Ascending aorta (tissue), 2 donors: ENCODE data around the gene C1QTNF1. TPM values are rescaled to one million over a fixed set of nuclear protein-coding genes. Genes with fewer than 3 reads are reported as not detected.
A peak's percentile ranks its signal among the peaks of the same experiment; 100 is the strongest.

Experiments
- DNase-seq, 2 donors: peaks; one replicate each; pipeline ENCODE4 v3.0.0-alpha.2; 2019; ENCODE audit warnings: low spot score in 2 of 2
- H3K27ac ChIP-seq, 2 donors: fragments of 200-600 bp; sonication (generic); one replicate each; pipeline ENCODE4 v1.5.1; 2016 to 2017; ENCODE audit warnings: mild to moderate bottlenecking in 1 of 2
- H3K27me3 ChIP-seq: fragments of 200-600 bp; sonication (generic); one replicate; pipeline ENCODE4 v1.5.1; 2017
- H3K36me3 ChIP-seq, 2 donors: fragments of 200-600 bp; sonication (generic); one replicate each; pipeline ENCODE4 v1.5.1; 2016
- H3K4me1 ChIP-seq, 2 donors: fragments of 200-600 bp; sonication (generic); one replicate each; pipeline ENCODE4 v1.5.1; 2016 to 2017; ENCODE audit warnings: mild to moderate bottlenecking in 1 of 2
- H3K4me3 ChIP-seq, 2 donors: fragments of 200-600 bp; sonication (generic); one replicate each; pipeline ENCODE4 v1.5.1; 2016 to 2017; ENCODE audit warnings: mild to moderate bottlenecking in 1 of 2
- H3K9me3 ChIP-seq, 2 donors: fragments of 200-600 bp; sonication (generic); one replicate each; pipeline ENCODE4 v1.5.1; 2016
- intact Hi-C: fragments of 100-400 bp; cut with DNase I; formaldehyde crosslinking; loops from one replicate; pipeline ENCODE4 v1.15.1; 2023
- total RNA-seq: library from RNA; depleted of rRNA; stranded (reverse); fragments of >200 nt; gene quantifications from one replicate; pipeline ENCODE4 v1.1.0, GENCODE V29; 2016
- TF ChIP-seq, protein P1 (sequence below), 3 experiments: fragments of 200-600 bp in 2 of 3; fragments of 450-650 bp in 1 of 3; sonication (generic) in 2 of 3; IDR thresholded peaks; one replicate each; pipeline ENCODE4 v1.5.1; 2016 to 2019; ENCODE audit warnings: antibody characterized with exemption in 3 of 3, mild to moderate bottlenecking in 1 of 3, moderate library complexity in 1 of 3

The C1QTNF1 gene
- total RNA-seq, 1 donor from 2014 or later: 435 TPM

DNA sequence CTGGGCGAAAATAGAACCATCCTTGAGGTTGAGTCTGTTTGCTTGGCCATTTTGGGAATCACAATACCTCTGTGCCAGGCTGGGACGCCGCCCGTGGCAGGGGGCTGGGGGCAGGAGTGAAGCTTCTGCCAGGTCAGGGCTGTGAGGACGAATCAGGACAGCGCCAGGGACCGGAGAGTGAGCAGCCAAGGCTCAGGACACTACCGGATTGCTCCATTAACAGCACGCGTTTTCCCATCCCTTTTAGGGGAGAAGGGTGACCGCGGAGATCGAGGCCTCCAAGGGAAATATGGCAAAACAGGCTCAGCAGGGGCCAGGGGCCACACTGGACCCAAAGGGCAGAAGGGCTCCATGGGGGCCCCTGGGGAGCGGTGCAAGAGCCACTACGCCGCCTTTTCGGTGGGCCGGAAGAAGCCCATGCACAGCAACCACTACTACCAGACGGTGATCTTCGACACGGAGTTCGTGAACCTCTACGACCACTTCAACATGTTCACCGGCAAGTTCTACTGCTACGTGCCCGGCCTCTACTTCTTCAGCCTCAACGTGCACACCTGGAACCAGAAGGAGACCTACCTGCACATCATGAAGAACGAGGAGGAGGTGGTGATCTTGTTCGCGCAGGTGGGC lies 23.4 kb downstream of the C1QTNF1 start:
- no peak for DNase-seq
- Histone ChIP-seq H3K27me3 (no peaks in the 10 kb centered on the region), H3K36me3 (peaks cover 9 to 52% of the 10 kb centered on the region in 2 donors), H3K4me3 (no peak overlapping the region), H3K9me3 (no peaks in the 10 kb centered on the region), H3K27ac (peak overlapping the region; percentile 46 to 68), H3K4me1 (peaks cover 10 to 13% of the 10 kb centered on the region in 2 donors)
- intact Hi-C loops: no loop called here
- TF ChIP-seq, protein P1, sequence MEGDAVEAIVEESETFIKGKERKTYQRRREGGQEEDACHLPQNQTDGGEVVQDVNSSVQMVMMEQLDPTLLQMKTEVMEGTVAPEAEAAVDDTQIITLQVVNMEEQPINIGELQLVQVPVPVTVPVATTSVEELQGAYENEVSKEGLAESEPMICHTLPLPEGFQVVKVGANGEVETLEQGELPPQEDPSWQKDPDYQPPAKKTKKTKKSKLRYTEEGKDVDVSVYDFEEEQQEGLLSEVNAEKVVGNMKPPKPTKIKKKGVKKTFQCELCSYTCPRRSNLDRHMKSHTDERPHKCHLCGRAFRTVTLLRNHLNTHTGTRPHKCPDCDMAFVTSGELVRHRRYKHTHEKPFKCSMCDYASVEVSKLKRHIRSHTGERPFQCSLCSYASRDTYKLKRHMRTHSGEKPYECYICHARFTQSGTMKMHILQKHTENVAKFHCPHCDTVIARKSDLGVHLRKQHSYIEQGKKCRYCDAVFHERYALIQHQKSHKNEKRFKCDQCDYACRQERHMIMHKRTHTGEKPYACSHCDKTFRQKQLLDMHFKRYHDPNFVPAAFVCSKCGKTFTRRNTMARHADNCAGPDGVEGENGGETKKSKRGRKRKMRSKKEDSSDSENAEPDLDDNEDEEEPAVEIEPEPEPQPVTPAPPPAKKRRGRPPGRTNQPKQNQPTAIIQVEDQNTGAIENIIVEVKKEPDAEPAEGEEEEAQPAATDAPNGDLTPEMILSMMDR (IDR thresholded peaks at IDR 0.05): no peak

DNA sequence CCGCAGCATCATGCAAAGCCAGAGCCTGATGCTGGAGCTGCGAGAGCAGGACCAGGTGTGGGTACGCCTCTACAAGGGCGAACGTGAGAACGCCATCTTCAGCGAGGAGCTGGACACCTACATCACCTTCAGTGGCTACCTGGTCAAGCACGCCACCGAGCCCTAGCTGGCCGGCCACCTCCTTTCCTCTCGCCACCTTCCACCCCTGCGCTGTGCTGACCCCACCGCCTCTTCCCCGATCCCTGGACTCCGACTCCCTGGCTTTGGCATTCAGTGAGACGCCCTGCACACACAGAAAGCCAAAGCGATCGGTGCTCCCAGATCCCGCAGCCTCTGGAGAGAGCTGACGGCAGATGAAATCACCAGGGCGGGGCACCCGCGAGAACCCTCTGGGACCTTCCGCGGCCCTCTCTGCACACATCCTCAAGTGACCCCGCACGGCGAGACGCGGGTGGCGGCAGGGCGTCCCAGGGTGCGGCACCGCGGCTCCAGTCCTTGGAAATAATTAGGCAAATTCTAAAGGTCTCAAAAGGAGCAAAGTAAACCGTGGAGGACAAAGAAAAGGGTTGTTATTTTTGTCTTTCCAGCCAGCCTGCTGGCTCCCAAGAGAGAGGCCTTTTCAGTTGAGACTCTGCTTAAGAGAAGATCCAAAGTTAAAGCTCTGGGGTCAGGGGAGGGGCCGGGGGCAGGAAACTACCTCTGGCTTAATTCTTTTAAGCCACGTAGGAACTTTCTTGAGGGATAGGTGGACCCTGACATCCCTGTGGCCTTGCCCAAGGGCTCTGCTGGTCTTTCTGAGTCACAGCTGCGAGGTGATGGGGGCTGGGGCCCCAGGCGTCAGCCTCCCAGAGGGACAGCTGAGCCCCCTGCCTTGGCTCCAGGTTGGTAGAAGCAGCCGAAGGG lies 24.2 kb downstream of the C1QTNF1 start:
- DNase-seq: no peak
- peak overlapping the region in 1 of 2 donors; percentile 68 for H3K27ac ChIP-seq

GRCh38 chr17:79048826-79049755 lies 25.1 kb downstream of the C1QTNF1 start:
- Histone ChIP-seq H3K4me3 (no peak overlapping the region), H3K27me3 (no peaks in the 10 kb centered on the region), H3K4me1 (peaks cover 13 to 28% of the 10 kb centered on the region in 2 donors), H3K27ac (peak overlapping the region in 1 of 2 donors; percentile 22), H3K9me3 (peaks cover 0 to 7% of the 10 kb centered on the region in 2 donors), H3K36me3 (peaks cover 9 to 49% of the 10 kb centered on the region in 2 donors)
- TF ChIP-seq, protein P1 (IDR thresholded peaks at IDR 0.05): no peak
- intact Hi-C loops: no loop called here
- DNase-seq: no peak

More for the DNA sequence above, 24.2 kb downstream of the C1QTNF1 start:
- no peaks in the 10 kb centered on the region for H3K27me3 ChIP-seq
- TF ChIP-seq, protein P1 (IDR thresholded peaks at IDR 0.05): no peak
- peaks cover 10 to 20% of the 10 kb centered on the region in 2 donors for H3K4me1 ChIP-seq
- H3K36me3 ChIP-seq: peaks cover 9 to 52% of the 10 kb centered on the region in 2 donors
- H3K9me3 ChIP-seq: no peaks in the 10 kb centered on the region
- H3K4me3 ChIP-seq: no peak overlapping the region
- intact Hi-C loops: no loop called here

GRCh38 chr17:79049821-79050220 lies 25.9 kb downstream of the C1QTNF1 start:
- H3K4me3 ChIP-seq: no peak overlapping the region
- no peak for DNase-seq
- no peak overlapping the region for H3K27ac ChIP-seq
- intact Hi-C loops: no loop called here
- peaks cover 0 to 8% of the 10 kb centered on the region in 2 donors for H3K9me3 ChIP-seq
- H3K36me3 ChIP-seq: peaks cover 6 to 41% of the 10 kb centered on the region in 2 donors
- H3K4me1 ChIP-seq: peaks cover 13 to 35% of the 10 kb centered on the region in 2 donors
- TF ChIP-seq, protein P1 (IDR thresholded peaks at IDR 0.05): no peak
- H3K27me3 ChIP-seq: no peaks in the 10 kb centered on the region

- intact Hi-C loops: no loop called here
- TF ChIP-seq, protein P1 (IDR thresholded peaks at IDR 0.05): no peak
- Histone ChIP-seq H3K36me3 (peaks cover 6 to 40% of the 10 kb centered on the region in 2 donors), H3K4me3 (no peak overlapping the region), H3K9me3 (peaks cover 0 to 8% of the 10 kb centered on the region in 2 donors), H3K27me3 (no peaks in the 10 kb centered on the region), H3K4me1 (peaks cover 13 to 39% of the 10 kb centered on the region in 2 donors), H3K27ac (no peak overlapping the region)
- DNase-seq: no peak
Measured at GRCh38 chr17:79050551-79050950, 26.6 kb downstream of the C1QTNF1 start.
